ENCODE results near the gene NRXN2.
"Not testable (repeated sequence)": the region's sequence is repeated elsewhere in the genome, so short reads cannot be mapped to it uniquely, and the experiment has no call there.

NRXN2 gene

DNA sequence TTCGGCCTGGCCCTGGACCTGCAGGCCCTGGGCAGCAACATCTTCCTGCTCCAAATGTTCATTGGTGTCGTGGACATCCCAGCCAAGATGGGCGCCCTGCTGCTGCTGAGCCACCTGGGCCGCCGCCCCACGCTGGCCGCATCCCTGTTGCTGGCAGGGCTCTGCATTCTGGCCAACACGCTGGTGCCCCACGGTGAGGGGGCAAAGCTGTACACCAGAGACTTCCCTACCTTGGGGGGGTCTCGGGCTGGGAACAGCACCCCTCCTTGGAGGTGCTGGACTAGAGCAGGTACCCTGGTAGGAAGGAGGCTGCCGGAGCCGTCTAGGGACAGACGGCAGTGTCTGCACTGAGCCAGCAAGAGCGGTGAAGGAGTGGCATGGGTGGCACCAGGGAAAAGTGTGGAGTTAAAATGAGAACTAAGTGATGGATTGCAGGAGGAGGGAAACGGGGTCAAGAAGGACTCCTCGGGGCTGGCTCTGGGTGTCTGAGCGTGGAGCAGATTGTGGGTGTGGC lies 123.2 kb downstream of the NRXN2 start:
- H3K4me3 ChIP-seq (replicated peaks in 1 of 2; ENCODE audit: low read depth in 2 of 2, low read length in 2 of 2): no peak overlapping the region
- DNase-seq (ENCODE audit: low read depth in 2 of 2): no peak
- TF ChIP-seq, protein P1, sequence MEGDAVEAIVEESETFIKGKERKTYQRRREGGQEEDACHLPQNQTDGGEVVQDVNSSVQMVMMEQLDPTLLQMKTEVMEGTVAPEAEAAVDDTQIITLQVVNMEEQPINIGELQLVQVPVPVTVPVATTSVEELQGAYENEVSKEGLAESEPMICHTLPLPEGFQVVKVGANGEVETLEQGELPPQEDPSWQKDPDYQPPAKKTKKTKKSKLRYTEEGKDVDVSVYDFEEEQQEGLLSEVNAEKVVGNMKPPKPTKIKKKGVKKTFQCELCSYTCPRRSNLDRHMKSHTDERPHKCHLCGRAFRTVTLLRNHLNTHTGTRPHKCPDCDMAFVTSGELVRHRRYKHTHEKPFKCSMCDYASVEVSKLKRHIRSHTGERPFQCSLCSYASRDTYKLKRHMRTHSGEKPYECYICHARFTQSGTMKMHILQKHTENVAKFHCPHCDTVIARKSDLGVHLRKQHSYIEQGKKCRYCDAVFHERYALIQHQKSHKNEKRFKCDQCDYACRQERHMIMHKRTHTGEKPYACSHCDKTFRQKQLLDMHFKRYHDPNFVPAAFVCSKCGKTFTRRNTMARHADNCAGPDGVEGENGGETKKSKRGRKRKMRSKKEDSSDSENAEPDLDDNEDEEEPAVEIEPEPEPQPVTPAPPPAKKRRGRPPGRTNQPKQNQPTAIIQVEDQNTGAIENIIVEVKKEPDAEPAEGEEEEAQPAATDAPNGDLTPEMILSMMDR (IDR thresholded peaks at IDR 0.05; ENCODE audit: low read depth, low read length): no peak

- TF ChIP-seq, protein P1 (IDR thresholded peaks at IDR 0.05; ENCODE audit: low read depth, low read length): no peak
- no peak for DNase-seq (ENCODE audit: low read depth in 2 of 2)
- no peak overlapping the region for H3K4me3 ChIP-seq (replicated peaks in 1 of 2; ENCODE audit: low read depth in 2 of 2, low read length in 2 of 2)
Observed at GRCh38 chr11:64598797-64599697, 124.0 kb downstream of the NRXN2 start.

GRCh38 chr11:64598106-64598796 lies 124.7 kb downstream of the NRXN2 start:
- TF ChIP-seq, protein P1 (IDR thresholded peaks at IDR 0.05; ENCODE audit: low read depth, low read length): no peak
- DNase-seq (ENCODE audit: low read depth in 2 of 2): no peak
- H3K4me3 ChIP-seq (replicated peaks in 1 of 2; ENCODE audit: low read depth in 2 of 2, low read length in 2 of 2): no peak overlapping the region

DNA sequence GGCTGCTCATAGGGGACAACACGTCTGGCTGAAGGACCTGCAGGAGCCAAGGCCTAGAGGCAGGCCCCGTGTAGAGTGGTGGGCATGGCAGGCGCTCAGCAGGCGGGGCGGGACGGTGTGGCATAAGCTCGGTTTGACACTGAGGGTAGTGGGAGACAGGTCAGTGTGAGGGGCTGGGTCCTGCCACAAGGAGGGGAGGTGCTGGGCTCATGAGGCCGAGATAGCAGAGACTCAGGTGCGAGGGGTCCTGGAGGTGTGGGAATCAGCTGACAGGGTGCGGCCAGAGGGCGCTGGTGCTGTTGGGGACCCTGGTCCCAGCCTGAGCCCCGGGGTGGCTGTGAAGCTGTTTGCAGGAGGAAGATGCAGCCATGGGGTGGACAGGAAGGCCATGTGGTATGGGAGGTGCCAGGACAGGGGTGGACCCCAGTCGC lies 125.3 kb downstream of the NRXN2 start:
- H3K4me3 ChIP-seq (replicated peaks in 1 of 2; ENCODE audit: low read depth in 2 of 2, low read length in 2 of 2): no peak overlapping the region
- no peak for DNase-seq (ENCODE audit: low read depth in 2 of 2)
- TF ChIP-seq, protein P1 (IDR thresholded peaks at IDR 0.05; ENCODE audit: low read depth, low read length): no peak

DNA sequence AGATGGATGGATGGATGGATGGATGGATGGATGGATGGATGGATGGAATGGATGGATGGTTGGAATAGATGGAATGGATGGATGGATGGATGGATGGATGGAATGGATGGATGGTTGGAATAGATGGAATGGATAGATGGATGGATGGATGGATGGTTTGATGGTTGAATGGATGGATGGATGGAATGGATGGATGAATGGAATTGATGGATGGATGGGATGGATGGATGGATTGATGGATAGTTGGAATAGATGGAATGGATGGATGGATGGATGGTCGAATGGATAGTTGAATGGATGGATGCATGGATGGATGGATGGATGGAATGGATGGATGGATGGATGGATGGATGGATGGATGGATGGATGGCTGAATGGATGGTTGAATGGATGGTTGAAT lies 127.1 kb downstream of the NRXN2 start:
- H3K4me3 ChIP-seq (replicated peaks in 1 of 2; ENCODE audit: low read depth in 2 of 2, low read length in 2 of 2); DNase-seq (ENCODE audit: low read depth in 2 of 2): not testable (repeated sequence)

- DNase-seq (ENCODE audit: low read depth in 2 of 2): no peak
- H3K4me3 ChIP-seq (replicated peaks in 1 of 2; ENCODE audit: low read depth in 2 of 2, low read length in 2 of 2): no peak overlapping the region
- TF ChIP-seq, protein P1 (IDR thresholded peaks at IDR 0.05; ENCODE audit: low read depth, low read length): no peak
Observed at GRCh38 chr11:64594159-64594939, 128.6 kb downstream of the NRXN2 start.

All from cardiac fibroblast (primary cell).